GM11168 (cell line): Measurements from ENCODE around the gene MYO5A.

Experiments
- in situ Hi-C: fragments of 300-500 bp; cut with MboI; formaldehyde crosslinking; loops from one replicate; pipeline ENCODE4 v1.12.0; 2022; ENCODE audit warnings: low sequenced_read_pairs; ENCODE audit not compliant: unreplicated experiment

MYO5A gene

DNA sequence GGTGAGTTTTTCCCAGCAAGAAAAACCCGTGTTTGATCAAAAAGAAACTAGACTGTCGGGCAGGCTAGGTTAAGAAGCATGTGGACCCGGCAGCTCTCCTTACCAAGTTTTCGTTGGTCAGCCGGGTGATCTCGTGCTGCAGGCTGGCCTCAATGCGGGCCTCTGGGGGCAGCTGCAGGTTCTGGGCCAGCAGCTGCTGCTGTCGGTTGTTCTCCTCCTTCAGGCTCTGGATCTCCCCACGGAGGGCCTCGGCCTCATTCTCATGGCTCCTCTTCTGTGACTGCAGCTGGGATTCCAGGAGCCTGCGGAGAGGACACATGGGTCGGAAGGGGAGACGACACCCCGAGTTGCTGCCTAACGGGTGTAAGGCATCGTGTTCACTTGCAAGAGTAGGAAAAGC, 188.6 kb downstream of the MYO5A start:
- in situ Hi-C loops, result no loop called here

GRCh38 chr15:52338891-52339290, 189.8 kb downstream of the MYO5A start:
- in situ Hi-C loops, result loop anchor here (10.0 kb wide), 1 partner anchor 396 kb away; no protein-coding TSS in a partner anchor

GRCh38 chr15:52338058-52338457, 190.6 kb downstream of the MYO5A start:
- in situ Hi-C loops, result loop anchor here (10.0 kb wide), 1 partner anchor 397 kb away; no protein-coding TSS in a partner anchor

GRCh38 chr15:52337198-52337853, 191.4 kb downstream of the MYO5A start:
- in situ Hi-C loops, result loop anchor here (10.0 kb wide), 1 partner anchor 397 kb away; no protein-coding TSS in a partner anchor

DNA sequence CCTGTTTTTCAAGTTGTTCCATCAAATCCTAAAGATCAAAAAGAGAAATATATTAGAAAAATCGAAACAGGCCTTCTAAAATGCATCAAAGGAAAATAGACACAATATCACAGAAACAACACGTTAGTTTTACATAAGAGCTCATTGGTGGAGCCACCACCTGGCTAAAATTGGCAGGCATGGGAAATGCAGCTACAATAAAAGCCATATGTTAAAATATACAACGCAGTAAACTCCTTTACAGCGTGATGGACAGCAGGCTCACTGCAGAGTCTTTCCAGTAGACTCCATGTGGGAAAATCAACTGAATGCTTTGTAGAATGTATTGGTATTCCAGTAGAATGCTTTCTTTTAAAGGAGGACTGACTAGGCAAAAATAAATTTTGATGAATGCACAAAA, 192.2 kb downstream of the MYO5A start:
- in situ Hi-C loops, result loop anchor here (10.0 kb wide), 1 partner anchor 398 kb away; no protein-coding TSS in a partner anchor

GRCh38 chr15:52334491-52335160, 194.1 kb downstream of the MYO5A start:
- in situ Hi-C loops, result loop anchor here (10.0 kb wide), 1 partner anchor 400 kb away; no protein-coding TSS in a partner anchor

DNA sequence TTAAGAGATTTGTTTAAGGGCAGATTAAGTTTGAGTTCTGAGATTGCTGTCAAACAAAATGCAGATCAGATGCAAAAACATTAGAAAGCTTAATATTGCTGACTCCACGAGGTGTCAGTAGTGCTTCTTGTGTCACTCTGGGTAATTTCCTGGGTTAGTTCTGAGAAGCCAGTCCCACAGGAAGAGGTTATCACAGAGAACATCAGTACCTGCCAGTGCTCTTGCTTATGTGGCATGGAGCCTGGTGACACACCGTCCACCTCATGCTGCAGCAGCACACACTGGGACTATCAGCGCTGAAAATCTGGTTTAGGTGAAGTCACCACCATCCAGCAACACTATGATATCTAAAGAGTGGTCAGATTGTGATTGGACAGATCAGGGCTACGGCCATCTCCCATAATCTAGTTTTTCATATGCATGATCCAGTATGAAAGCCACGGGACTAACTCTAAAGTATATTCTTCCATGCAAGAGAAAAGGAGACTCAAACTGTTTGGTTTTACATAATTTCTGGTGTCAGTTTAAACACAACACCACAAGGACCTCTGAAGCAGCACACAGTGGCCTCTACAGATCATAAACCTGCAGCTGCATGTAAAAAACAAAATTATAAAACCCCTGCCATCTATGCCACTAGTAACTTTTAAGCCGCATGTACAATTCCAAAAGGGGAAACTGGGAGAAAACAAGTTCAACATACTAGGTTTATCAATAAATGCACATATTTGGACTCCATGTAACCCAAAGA, 197.0 kb downstream of the MYO5A start:
- in situ Hi-C loops, result loop anchor here (10.0 kb wide), 1 partner anchor 403 kb away; no protein-coding TSS in a partner anchor

- in situ Hi-C loops, result loop anchor here (10.0 kb wide), 1 partner anchor 405 kb away; no protein-coding TSS in a partner anchor
Observed at GRCh38 chr15:52329987-52330386, 198.7 kb downstream of the MYO5A start.

DNA sequence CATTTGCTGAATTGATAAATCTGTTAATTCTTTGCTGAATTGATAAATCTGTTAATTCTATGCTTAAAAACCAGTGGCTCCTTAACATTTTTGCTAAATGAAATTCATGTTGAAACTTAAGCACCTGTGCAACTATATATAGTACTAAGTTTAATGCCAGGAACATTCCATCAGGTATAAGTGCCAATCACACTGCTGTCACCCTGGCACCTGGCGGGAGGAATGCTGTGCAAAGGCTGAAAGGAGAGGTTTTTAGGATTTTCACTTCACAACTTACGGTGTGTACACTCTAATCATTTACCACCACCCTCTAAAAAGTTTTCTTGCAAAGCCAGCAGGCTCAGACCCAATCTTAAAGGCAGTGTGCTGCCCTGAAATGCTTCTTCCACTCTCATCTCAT, 199.5 kb downstream of the MYO5A start:
- in situ Hi-C loops, result no loop called here

DNA sequence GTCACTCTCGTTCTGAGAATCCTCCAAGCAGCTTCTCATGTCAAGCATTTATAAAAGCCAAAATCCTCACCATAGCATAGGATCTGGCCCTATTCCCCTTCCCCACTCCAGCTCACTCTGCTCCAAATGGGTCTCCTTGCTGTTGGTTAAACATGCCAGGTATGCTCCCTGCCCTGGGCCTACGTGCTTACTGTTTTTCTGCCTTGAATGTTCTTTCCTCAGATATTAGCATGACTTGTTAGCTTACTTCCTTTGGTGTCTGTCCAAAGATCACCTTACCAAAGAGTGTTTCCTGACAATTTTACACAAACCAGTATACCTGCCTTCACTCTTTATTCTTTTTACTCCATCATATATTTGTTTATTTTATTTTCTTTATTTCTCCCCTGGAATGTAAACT, 200.0 kb downstream of the MYO5A start:
- in situ Hi-C loops, result no loop called here

DNA sequence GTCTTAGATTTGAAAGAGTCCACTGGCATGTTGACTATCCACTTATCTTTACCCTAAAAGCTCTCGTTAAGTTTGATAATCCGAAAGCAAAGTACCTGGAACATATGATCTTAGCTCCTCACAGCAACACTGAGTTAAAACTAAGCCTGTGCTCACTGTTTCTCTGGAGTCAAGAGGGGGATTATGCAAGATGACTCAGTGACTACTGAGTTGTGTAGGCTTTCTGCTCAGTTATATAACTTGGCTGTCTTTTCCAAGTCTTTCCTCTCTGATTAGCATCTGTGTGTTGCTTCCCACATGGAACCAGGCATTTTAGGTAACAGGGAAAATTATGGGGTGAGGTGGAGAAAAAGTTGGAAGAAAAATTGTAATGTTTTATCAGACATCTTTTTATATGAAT, 201.9 kb downstream of the MYO5A start:
- in situ Hi-C loops, result no loop called here

- in situ Hi-C loops, result no loop called here
Observed at GRCh38 chr15:52324109-52324508, 204.6 kb downstream of the MYO5A start.

- in situ Hi-C loops, result no loop called here
Observed at GRCh38 chr15:52318729-52319500, 209.8 kb downstream of the MYO5A start.

GRCh38 chr15:52317688-52318087, 211.0 kb downstream of the MYO5A start:
- in situ Hi-C loops, result no loop called here

GRCh38 chr15:52317022-52317421, 211.7 kb downstream of the MYO5A start:
- in situ Hi-C loops, result no loop called here

DNA sequence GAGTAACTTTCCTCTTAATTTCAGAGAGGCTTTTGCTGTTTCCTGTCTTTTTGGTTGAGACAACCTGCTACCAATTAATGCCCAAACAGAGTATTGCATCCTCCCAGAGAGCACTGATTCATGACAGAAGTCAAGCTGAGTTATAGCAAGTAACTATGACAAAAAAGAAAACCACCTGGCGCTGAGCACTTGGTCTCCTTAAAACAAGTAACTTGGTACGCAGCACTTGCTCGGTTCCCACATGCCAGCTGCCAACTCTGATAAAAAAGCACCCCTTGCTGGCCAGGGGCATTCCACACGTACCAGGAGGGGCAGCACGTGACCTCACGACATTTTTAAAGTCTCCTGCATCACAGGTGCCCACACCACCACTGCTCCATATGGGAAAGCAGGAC, 219.5 kb downstream of the MYO5A start:
- in situ Hi-C loops, result no loop called here

DNA sequence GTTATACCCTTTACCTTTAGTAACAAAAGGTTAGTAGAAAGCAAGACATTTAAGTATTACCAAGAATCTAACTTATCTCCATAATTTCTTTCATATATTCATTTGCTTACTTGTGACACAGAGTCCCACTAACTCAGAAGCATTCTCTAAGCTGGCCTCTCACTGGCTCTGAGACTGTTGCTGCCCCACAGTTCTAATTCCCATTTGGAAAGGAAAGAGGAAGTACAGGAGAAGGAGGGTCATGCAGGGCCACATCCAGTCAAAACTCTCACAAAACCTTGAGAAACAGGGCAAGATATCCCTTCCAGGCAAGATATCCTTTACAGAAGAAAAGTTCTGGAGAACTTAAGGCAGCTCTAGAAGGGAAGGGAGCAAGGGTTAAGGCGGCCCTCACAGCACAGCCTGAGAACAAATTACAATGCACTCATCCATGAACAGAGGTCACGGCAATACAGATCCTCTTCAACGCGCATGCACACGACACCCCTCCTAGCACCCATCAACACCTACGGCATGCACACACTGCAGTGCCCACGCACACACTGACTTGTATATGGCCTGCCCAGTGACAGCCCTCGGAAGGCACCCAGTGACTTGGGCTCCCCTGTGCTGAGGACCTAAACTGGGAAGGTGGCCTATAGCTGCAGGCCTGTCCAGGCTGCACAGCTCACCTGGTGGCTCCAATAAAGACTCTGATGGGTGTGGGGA, 220.1 kb downstream of the MYO5A start:
- in situ Hi-C loops, result no loop called here

- in situ Hi-C loops, result no loop called here
Observed at GRCh38 chr15:52307847-52308246, 220.8 kb downstream of the MYO5A start.

GRCh38 chr15:52306270-52306669, 222.4 kb downstream of the MYO5A start:
- in situ Hi-C loops, result no loop called here
